Measurements from ENCODE around the gene RAPGEF1. TPM values are rescaled to one million over a fixed set of nuclear protein-coding genes. Genes with fewer than 3 reads are reported as not detected.

Gene RAPGEF1
- total and polyA plus RNA-seq, 9 of the 15 experiments (the other 6 are each of a cell fraction or from before 2014, with no cell fraction given), result 0.06 to 44.1 (median 19.9) TPM

- TF ChIP-seq MYBL2 (IDR thresholded peaks at IDR 0.05; ENCODE audit: low read depth), result no peak
- TF ChIP-seq MYBL2 (CRISPR knock-in tag; IDR thresholded peaks at IDR 0.05; ENCODE audit: borderline replicate concordance), result no peak
- TF ChIP-seq EP300 (IDR thresholded peaks at IDR 0.05; ENCODE audit: low read length), result no peak; the same call in 1 of the 2 replicates
- TF ChIP-seq CAMTA2 (CRISPR knock-in tag; conservative IDR thresholded peaks at IDR 0.05), result no peak
- TF ChIP-seq MAZ (CRISPR knock-in tag; conservative IDR thresholded peaks at IDR 0.05 in 1 of 2, IDR thresholded peaks at IDR 0.05 in 1 of 2), result peak in 1 of 2 experiments; percentile 41; a peak in 2 of 4 replicates
- no peak for TF ChIP-seq NR3C1 (CRISPR knock-in tag; IDR thresholded peaks at IDR 0.05)
- TF ChIP-seq TFAP4 (CRISPR knock-in tag; IDR thresholded peaks at IDR 0.05; ENCODE audit: borderline replicate concordance), result no peak
- 0 out of 6 replicates have a peak, but pooled peaks of 1 of the 3 experiments have one; percentile 26 for TF ChIP-seq ZBTB11 (CRISPR knock-in tag; IDR thresholded peaks at IDR 0.05)
- 0 out of 2 replicates have a peak, but pooled peaks have one; percentile 22 for TF ChIP-seq ZFX (CRISPR knock-in tag; IDR thresholded peaks at IDR 0.05)
- TF ChIP-seq KLF10 (CRISPR knock-in tag; IDR thresholded peaks at IDR 0.05), result no peak
- TF ChIP-seq RHOXF2B (CRISPR knock-in tag; conservative IDR thresholded peaks at IDR 0.05), result no peak
- no peak for TF ChIP-seq TSC22D4 (tag; IDR thresholded peaks at IDR 0.05)
- TF ChIP-seq ZNF592 (IDR thresholded peaks at IDR 0.05), result no peak; the same call in 1 of the 2 replicates
- TF ChIP-seq POLR2G (IDR thresholded peaks at IDR 0.05; ENCODE audit: low read depth, low read length), result no peak
- no peak for TF ChIP-seq CREB1 (IDR thresholded peaks at IDR 0.05)
- TF ChIP-seq CREB1 (CRISPR knock-in tag; IDR thresholded peaks at IDR 0.05), result no peak
- TF ChIP-seq CBFA2T3 (IDR thresholded peaks at IDR 0.05), result no peak
- no peak for TF ChIP-seq ZNF121 (CRISPR knock-in tag; conservative IDR thresholded peaks at IDR 0.05)
- TF ChIP-seq TCF7L2 (IDR thresholded peaks at IDR 0.05; ENCODE audit: low read depth, low read length), result no peak
- 0 out of 2 replicates have a peak, but pooled peaks have one; percentile 14 for TF ChIP-seq FOSL1 (tag; conservative IDR thresholded peaks at IDR 0.05)
Observed at GRCh38 chr9:131739959-131740648, at the start of gene RAPGEF1 (continued).
